Activated T-helper 17 cell treated with anti-CD3 and anti-CD28 coated beads, Interleukin-2, amount 50 U/mL, for 72 hours (primary cell): Measurements from ENCODE around the gene CREB5. TPM values are rescaled to one million over a fixed set of nuclear protein-coding genes. Genes with fewer than 3 reads are reported as not detected.

Source experiments
- ATAC-seq: fragments of 150-1000 bp; cut with Tn5 transposase; replicated peaks from 2 replicates; pipeline ENCODE4 v1.10.0; 2021; ENCODE audit warnings: mild to moderate bottlenecking, moderate library complexity
- H3K27ac Mint-ChIP-seq: one replicate; pipeline ENCODE4 v1.8.0; 2022; ENCODE audit warnings: mixed read lengths
- H3K27me3 Mint-ChIP-seq: one replicate; pipeline ENCODE4 v1.8.0; 2022; ENCODE audit warnings: mixed read lengths
- H3K36me3 Mint-ChIP-seq: one replicate; pipeline ENCODE4 v1.8.0; 2022; ENCODE audit warnings: low read depth, mild to moderate bottlenecking, mixed read lengths
- H3K4me1 Mint-ChIP-seq: one replicate; pipeline ENCODE4 v1.8.0; 2022; ENCODE audit warnings: mixed read lengths
- H3K4me3 Mint-ChIP-seq: one replicate; pipeline ENCODE4 v1.8.0; 2022; ENCODE audit warnings: mild to moderate bottlenecking, mixed read lengths
- H3K9me3 Mint-ChIP-seq: one replicate; pipeline ENCODE4 v1.8.0; 2022; ENCODE audit warnings: mixed read lengths
- total RNA-seq, 2 donors: library from RNA; stranded (reverse); gene quantifications; one replicate each; pipeline ENCODE4 v1.2.3, GENCODE V29; 2022

CREB5 gene, protein sequence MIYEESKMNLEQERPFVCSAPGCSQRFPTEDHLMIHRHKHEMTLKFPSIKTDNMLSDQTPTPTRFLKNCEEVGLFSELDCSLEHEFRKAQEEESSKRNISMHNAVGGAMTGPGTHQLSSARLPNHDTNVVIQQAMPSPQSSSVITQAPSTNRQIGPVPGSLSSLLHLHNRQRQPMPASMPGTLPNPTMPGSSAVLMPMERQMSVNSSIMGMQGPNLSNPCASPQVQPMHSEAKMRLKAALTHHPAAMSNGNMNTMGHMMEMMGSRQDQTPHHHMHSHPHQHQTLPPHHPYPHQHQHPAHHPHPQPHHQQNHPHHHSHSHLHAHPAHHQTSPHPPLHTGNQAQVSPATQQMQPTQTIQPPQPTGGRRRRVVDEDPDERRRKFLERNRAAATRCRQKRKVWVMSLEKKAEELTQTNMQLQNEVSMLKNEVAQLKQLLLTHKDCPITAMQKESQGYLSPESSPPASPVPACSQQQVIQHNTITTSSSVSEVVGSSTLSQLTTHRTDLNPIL
- total RNA-seq, result under 1 TPM in 1 of 2 donors, not detected in 1; 0.02 TPM

DNA sequence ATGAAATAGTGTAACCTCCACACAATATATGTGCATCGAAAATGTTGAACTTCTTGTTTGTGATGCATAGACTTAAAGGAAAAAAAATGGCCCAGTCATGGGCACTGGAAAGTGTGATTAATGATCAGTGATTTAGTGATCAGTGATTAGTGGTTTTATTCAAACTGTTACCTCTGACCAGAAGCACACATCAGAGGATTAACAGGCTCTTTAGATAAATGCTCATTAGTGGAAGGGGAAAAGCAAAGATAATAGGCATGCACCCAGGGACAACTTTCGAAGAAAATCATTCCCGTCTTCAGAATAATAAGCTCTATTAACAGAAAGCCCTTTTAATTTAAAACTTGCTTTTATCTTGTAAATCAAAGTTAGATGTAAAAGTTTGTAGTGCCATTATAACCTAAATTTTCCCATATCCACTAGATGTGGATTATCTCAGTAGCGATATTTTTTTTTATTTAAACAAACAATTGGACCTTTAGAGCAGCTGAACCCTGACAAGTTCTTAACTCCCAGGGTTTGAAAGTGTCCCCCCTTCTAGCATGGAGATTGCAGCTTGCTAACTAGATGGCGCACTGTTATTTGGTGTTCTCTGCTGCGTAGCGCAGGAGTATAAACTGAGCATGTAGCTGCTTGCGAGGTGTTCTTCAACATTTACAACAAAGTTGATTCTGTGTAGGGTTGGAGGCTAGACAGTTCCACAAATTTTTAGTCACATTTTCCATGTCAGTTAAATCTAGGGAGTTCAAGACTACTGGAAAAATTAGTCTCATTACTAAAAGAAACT, at the start of gene CREB5:
Gene CREB5, plus strand, starts transcription at position 643 of the 787 bp plus-strand sequence. CDS start 397 bp downstream, outside the sequence.
- Mint-ChIP-seq H3K4me1 (peaks cover 12% of the 10 kb centered on the region), H3K36me3 (peaks cover 5% of the 10 kb centered on the region), H3K9me3 (no peaks in the 10 kb centered on the region), H3K4me3 (peak within 1 kb of the TSS; percentile 57), H3K27ac (no peak within 1 kb of the TSS), H3K27me3 (peaks cover 67% of the 10 kb centered on the region)
- no peak for ATAC-seq

DNA sequence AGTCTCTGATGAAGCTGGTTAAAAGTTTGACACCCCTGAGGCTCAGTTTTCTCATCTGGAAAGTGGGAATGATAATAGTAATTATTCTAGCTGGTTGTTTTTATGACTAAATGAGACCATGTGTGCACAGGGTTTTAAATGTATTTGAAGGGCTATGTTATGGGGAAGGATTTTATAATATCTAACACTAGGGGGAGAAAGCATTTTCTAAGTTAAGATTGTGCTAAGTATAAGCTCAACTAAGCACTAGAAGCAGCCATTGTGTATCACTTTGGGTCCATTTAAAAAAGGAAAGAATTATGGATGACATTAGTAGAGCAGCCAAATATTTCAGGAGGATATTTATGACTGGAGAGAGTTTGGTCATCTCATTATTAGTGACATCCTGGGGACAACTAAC, 49.5 kb upstream of the CREB5 start:
- ATAC-seq, result no peak
- H3K9me3 Mint-ChIP-seq, result peaks cover 13% of the 10 kb centered on the region
- H3K36me3 Mint-ChIP-seq, result no peaks in the 10 kb centered on the region
- H3K27ac Mint-ChIP-seq, result no peak overlapping the region
- H3K27me3 Mint-ChIP-seq, result peaks cover 17% of the 10 kb centered on the region
- no peaks in the 10 kb centered on the region for H3K4me1 Mint-ChIP-seq
- no peak overlapping the region for H3K4me3 Mint-ChIP-seq

DNA sequence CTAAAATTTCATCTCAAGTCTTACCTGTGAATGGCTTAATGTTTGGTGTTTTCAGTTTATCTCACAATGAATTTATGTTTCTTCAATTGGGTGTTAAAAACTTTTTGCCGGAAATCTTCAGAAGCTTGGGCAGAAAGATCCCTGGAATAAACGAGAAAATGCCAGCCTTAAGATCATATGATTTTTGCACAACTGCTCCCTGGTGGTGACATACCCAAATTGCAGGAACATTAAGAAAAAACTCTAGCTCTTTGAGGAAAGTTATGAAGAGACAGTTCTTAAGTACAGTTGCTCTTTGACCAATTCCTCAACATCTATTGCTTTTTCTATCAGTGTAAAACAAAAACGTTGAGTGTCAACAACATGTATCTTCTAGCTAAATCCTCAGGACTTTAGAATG, 48.2 kb upstream of the CREB5 start:
- Mint-ChIP-seq H3K9me3 (peaks cover 13% of the 10 kb centered on the region), H3K36me3 (no peaks in the 10 kb centered on the region), H3K4me1 (no peaks in the 10 kb centered on the region), H3K4me3 (no peak overlapping the region), H3K27me3 (peaks cover 19% of the 10 kb centered on the region), H3K27ac (no peak overlapping the region)
- ATAC-seq, result no peak

DNA sequence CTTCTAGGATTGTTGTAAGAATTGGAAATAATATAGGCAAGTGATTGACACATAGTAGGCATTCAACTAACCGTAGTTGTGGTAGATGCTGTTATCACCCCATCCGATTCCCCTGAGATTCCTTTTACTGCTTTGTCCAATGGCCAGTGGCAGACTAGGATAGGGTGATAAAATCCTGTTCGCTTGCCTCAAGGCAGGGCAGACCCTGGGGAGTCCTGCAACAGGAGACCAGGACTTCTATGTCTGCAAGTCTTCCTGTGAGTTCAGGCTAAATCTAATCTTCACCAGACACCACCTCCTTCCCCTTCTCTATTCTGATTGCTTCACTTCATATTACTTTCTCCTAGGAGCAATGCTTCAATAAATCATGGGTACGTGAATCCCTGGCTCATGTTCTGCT, 42.8 kb upstream of the CREB5 start:
- peaks cover 28% of the 10 kb centered on the region for H3K27me3 Mint-ChIP-seq
- no peak overlapping the region for H3K4me3 Mint-ChIP-seq
- H3K4me1 Mint-ChIP-seq, result no peaks in the 10 kb centered on the region
- no peaks in the 10 kb centered on the region for H3K36me3 Mint-ChIP-seq
- H3K9me3 Mint-ChIP-seq, result peaks cover 11% of the 10 kb centered on the region
- ATAC-seq, result no peak
- no peak overlapping the region for H3K27ac Mint-ChIP-seq

DNA sequence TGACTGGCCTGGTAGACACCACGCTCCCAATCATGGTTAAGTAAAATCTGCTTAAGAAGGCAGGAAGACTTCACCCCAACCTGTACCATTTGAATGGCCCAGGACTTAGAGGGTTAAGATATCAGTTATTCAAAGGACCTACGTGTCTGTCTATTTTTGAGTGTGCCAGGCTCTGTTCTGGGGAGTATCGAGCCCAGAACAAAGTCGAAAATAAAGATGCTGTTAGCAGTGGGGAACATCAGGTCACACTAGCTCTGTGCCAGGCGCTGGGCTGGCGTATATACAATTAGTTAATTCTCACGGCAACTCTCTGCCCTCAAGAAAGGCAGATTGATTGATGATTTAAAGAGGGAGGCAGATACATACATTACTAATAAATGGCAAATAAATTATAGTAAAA, 40.5 kb upstream of the CREB5 start:
- H3K4me1 Mint-ChIP-seq, result no peaks in the 10 kb centered on the region
- no peaks in the 10 kb centered on the region for H3K36me3 Mint-ChIP-seq
- H3K9me3 Mint-ChIP-seq, result no peaks in the 10 kb centered on the region
- H3K27ac Mint-ChIP-seq, result no peak overlapping the region
- peaks cover 19% of the 10 kb centered on the region for H3K27me3 Mint-ChIP-seq
- ATAC-seq, result no peak
- no peak overlapping the region for H3K4me3 Mint-ChIP-seq

DNA sequence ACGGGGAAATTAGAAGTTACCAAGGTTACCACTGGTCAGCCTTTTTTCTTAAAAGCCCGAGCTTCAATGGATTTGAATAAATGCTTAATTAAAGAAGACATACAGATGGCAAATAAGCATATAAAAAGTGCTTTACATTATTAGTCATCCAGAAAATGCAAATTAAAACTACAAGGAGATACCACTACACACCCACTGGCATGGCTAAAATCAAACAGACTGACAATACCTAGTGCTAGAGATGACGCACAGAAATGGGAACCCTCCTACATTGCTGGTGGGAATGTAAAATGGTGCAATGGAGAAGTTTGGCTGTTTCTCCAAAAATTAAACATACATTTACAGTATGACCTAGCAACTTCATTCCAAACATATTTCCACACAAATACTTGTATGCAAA, 38.3 kb upstream of the CREB5 start:
- Mint-ChIP-seq H3K4me3 (no peak overlapping the region), H3K27ac (no peak overlapping the region), H3K27me3 (peaks cover 16% of the 10 kb centered on the region), H3K36me3 (no peaks in the 10 kb centered on the region), H3K4me1 (no peaks in the 10 kb centered on the region), H3K9me3 (no peaks in the 10 kb centered on the region)
- no peak for ATAC-seq

DNA sequence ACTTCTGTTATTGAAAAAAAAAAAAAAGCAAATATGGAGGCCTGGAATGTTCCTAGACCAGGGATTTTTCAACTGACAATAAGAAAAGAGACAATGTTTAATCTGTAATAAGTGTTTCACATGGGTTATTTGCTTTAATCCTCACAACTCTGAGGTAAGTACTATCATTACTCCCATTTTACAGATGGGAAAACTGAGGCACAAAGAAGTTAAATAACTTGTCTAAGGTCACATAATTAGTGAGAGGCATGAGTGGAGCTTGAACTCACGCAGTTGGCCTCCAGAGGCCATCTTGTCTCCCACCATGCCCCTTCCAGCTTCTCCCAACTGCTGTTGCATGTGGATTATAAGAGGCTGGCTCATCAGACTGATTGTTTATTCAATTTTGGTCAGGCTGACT, 36.6 kb upstream of the CREB5 start:
- no peaks in the 10 kb centered on the region for H3K36me3 Mint-ChIP-seq

DNA sequence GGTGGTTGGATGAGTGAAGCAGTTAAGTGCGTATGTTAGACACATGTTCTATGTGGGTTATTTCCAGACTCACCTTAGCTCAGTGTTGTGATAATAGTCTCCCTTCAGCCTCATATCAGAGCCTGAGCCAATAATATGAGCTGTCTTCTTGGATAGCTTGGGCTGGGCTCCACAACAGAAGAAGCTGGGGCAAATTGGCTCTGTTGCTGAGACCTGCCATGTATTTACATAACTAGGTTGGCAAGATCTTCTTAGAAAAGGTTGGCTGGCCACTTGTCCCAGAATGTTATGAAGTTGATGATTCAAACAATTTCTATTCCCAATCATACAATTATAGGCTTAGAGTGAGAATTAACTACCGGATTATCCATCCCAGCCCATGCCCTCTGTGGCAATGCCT, 35.7 kb upstream of the CREB5 start:
- no peaks in the 10 kb centered on the region for H3K9me3 Mint-ChIP-seq
- no peak for ATAC-seq
- no peaks in the 10 kb centered on the region for H3K4me1 Mint-ChIP-seq
- H3K27ac Mint-ChIP-seq, result no peak overlapping the region
- no peak overlapping the region for H3K4me3 Mint-ChIP-seq
- H3K27me3 Mint-ChIP-seq, result peaks cover 15% of the 10 kb centered on the region
- no peaks in the 10 kb centered on the region for H3K36me3 Mint-ChIP-seq

More for the DNA sequence above, 36.6 kb upstream of the CREB5 start:
- no peak overlapping the region for H3K4me3 Mint-ChIP-seq
- no peak for ATAC-seq
- no peaks in the 10 kb centered on the region for H3K9me3 Mint-ChIP-seq
- no peaks in the 10 kb centered on the region for H3K4me1 Mint-ChIP-seq
- no peak overlapping the region for H3K27ac Mint-ChIP-seq
- peaks cover 15% of the 10 kb centered on the region for H3K27me3 Mint-ChIP-seq

DNA sequence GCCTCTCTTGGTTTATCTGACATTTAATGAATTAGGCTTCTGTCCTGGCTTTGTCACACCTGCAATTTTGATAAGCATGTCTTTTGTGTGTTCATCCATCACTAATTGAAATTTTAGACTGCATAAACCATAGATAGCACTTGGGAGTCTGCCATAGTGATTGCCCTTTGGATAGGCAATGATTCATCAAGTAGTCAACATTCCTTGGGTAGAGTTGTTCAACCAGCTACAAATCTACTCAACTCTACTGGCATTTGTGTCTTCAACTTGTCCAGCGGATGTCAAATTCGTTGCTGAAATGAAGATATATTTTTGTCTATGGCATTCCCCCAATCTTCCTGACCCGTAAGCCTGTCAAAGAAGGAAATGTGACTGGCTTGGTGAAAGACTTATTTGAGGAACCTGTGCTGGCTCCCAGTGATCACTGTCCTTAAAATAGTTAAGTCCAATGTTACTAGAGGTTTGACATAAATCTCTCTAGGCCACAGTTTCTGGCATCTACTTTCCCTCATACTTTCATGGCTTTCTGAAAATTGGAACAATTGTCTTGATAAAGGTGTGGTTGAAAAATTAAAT, 33.7 kb upstream of the CREB5 start:
- H3K27me3 Mint-ChIP-seq, result peaks cover 11% of the 10 kb centered on the region
- no peak for ATAC-seq
- no peak overlapping the region for H3K4me3 Mint-ChIP-seq
- H3K9me3 Mint-ChIP-seq, result no peaks in the 10 kb centered on the region
- H3K4me1 Mint-ChIP-seq, result no peaks in the 10 kb centered on the region
- no peaks in the 10 kb centered on the region for H3K36me3 Mint-ChIP-seq
- H3K27ac Mint-ChIP-seq, result no peak overlapping the region

DNA sequence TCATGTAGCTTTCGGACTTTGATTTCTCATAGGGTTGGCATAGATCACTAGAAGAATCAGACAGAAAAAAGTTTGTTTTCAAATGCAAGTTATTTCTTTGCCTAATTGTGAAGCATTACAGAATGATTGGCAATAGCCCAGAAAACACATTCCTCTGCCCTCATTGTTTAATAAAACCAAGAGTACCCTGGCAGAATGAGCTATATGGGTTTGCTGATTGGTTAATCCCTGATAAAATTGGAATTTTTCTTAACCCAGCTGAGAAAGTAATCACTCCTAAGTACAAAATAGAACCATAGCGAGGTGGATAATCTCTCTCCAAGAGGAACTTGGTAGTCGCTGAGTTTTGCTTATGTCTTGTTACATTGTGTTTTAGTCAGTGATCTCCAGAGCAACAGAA, 30.9 kb upstream of the CREB5 start:
- Mint-ChIP-seq H3K9me3 (no peaks in the 10 kb centered on the region), H3K4me1 (no peaks in the 10 kb centered on the region), H3K4me3 (no peak overlapping the region)

DNA sequence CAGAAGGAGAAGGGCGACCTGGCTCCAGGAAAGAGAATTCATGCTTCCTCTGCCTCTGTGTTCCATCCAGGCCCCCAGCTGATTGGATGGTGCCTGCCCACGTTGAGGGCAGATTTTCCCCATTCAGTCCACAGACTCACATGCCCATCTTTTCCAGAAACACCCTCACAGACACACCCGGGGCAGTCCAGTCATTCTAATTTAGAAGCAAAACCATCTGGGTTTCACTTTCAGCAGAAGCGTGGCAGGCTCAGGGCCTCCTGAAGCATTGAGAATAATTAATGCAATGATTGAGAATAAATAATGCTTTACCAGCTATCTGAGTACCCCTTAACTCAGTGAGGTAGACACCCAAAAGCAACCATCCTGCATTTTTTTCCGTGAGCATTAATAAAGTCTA, 30.2 kb upstream of the CREB5 start:
- peaks cover 18% of the 10 kb centered on the region for H3K27me3 Mint-ChIP-seq
- no peaks in the 10 kb centered on the region for H3K36me3 Mint-ChIP-seq
- no peak overlapping the region for H3K27ac Mint-ChIP-seq
- no peaks in the 10 kb centered on the region for H3K4me1 Mint-ChIP-seq
- no peak for ATAC-seq
- H3K4me3 Mint-ChIP-seq, result no peak overlapping the region
- no peaks in the 10 kb centered on the region for H3K9me3 Mint-ChIP-seq

More for the DNA sequence above, 30.9 kb upstream of the CREB5 start:
- Mint-ChIP-seq H3K27me3 (peaks cover 13% of the 10 kb centered on the region), H3K27ac (no peak overlapping the region), H3K36me3 (no peaks in the 10 kb centered on the region)
- ATAC-seq, result no peak

DNA sequence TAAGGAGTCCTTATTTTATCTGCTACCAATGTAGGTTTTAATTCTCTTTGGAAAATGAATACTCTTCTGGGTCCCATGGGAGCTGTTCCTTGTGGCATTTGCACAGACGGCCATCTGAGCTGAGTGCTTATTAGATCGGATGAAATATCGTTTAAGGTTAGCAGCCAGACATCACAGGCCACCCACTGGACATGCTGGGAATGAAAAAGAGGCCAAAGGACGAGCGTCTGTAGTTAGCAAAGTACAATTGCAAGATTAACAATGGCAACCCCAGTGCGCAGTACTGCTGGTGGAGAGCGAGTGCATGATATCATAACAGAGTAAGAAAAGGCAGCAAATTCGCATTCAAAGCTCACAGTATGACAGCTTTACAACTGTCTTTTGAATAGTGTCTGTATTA, 28.3 kb upstream of the CREB5 start:
- ATAC-seq, result no peak
- Mint-ChIP-seq H3K27ac (no peak overlapping the region), H3K9me3 (no peaks in the 10 kb centered on the region), H3K4me1 (no peaks in the 10 kb centered on the region), H3K4me3 (no peak overlapping the region), H3K27me3 (peaks cover 17% of the 10 kb centered on the region), H3K36me3 (no peaks in the 10 kb centered on the region)

DNA sequence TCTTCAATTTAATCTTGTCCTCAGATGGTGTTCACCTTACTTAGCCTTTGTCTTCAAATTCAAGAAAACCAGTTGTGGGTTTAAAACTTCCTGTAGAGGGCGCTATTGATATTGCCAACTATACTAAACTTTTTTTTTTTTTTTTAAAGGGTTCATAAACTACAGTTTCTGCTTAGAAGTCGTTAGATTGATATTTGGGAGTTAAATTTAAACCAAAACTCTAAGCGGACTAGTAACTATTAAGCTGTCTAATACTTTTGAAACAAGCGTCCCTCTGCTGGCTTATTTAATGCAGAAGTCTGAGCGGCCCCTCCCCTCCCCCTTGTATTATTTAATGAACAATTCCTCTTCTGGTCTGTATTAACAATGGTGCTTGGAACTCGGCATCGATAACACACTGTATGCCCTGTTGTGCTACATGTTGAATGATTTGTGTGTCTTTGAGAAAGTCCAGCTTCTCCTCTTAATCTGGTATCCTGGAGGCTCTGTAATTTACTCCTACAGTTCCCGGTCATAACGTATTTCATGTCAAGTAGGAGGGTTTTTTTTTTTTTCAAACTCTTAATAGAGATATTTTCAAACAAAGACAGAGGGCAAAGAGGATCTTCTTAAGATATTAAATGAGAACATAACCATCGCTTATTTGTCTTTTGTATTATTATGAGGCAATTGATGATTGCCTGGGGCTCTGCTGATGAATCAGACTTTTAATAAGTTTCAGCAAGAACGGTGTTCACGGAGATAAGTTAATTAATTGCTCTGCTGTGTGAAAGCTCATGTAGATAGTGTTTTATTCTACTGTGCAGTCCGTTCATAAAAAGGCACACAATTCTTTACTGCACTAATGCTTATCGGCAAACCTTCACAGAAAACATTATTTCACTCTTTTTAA, 22.6 kb upstream of the CREB5 start:
- ATAC-seq, result no peak
- Mint-ChIP-seq H3K36me3 (no peaks in the 10 kb centered on the region), H3K4me1 (no peaks in the 10 kb centered on the region), H3K9me3 (no peaks in the 10 kb centered on the region), H3K4me3 (no peak overlapping the region), H3K27me3 (peaks cover 37% of the 10 kb centered on the region), H3K27ac (no peak overlapping the region)

DNA sequence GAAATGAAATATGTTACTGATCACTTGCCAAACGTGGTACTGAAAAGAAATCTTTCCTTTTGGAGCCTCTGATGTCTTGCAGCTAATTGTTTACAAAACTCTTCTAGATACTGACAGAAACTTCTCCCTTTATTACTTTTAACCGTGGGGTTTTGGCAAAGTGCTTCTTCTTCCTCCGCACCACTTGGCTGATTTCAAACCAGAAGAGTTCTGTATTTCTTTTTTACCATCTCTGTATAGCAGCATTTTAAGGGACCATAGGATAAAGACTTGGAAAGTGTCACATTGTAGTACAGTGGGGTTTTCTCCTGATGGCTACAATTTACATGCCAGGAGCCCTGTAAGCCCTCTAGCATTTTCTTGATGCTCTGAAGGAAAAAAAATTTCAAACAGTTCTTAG, 21.9 kb upstream of the CREB5 start:
- ATAC-seq, result no peak
- no peak overlapping the region for H3K27ac Mint-ChIP-seq
- no peaks in the 10 kb centered on the region for H3K36me3 Mint-ChIP-seq
- H3K4me3 Mint-ChIP-seq, result no peak overlapping the region
- H3K27me3 Mint-ChIP-seq, result peaks cover 37% of the 10 kb centered on the region
- H3K4me1 Mint-ChIP-seq, result no peaks in the 10 kb centered on the region
- H3K9me3 Mint-ChIP-seq, result no peaks in the 10 kb centered on the region
